ENCODE measurements around the gene MGME1. TPM values are rescaled to one million over a fixed set of nuclear protein-coding genes. Genes with fewer than 3 reads are reported as not detected.
A peak's percentile ranks its signal among the peaks of the same experiment; 100 is the strongest.

MGME1 gene
- total and polyA plus RNA-seq, 4 donors = 10.1 to 19.1 (median 11.5) TPM

DNA sequence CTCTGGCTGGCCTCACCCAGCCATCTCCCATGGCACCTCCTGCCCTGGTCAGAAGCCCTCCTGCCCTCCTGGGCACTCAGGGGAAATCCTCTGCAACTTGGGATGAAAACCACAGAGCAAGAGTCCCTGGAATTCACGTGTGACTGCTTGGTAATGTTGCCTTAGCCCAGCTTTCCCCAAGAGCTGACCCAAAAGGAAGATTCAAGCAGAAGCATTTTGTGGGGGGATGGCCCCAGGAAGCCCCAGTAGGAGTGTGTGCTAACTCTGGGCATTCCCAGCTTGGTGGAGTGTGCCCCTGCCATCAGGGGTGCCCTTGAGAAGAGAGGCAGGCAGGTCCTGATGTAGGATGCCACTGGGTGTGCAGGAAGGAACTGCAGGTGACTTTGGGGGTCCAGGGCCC is 35.7 kb upstream of the MGME1 start:
- Histone ChIP-seq H3K36me3 (ENCODE audit: control insufficient read depth in 4 of 4, insufficient read depth in 4 of 4, low read length in 4 of 4) (no peaks in the 10 kb centered on the region), H3K27me3 (ENCODE audit: control insufficient read depth in 3 of 3, insufficient read depth in 3 of 3, low read length in 2 of 3) (no peaks in the 10 kb centered on the region), H3K9ac (ENCODE audit: insufficient read depth in 1 of 2, low read length in 2 of 2) (no peak overlapping the region), H3K27ac (ENCODE audit: low read depth in 1 of 2, low read length in 1 of 2) (no peak overlapping the region), H3K4me3 (no peak overlapping the region), H3K9me3 (ENCODE audit: control insufficient read depth in 4 of 4, insufficient read depth in 3 of 4, low read length in 3 of 4) (peaks cover 0 to 2% (median 0%) of the 10 kb centered on the region in 4 donors), H3K4me1 (ENCODE audit: control insufficient read depth in 5 of 5, insufficient read depth in 5 of 5, low read length in 5 of 5) (peaks cover 0 to 61% (median 33%) of the 10 kb centered on the region in 5 donors)
- DNase-seq = no peak
- no peak for ATAC-seq (ENCODE audit: insufficient read depth, low FRiP score)
- TF ChIP-seq, protein P1, sequence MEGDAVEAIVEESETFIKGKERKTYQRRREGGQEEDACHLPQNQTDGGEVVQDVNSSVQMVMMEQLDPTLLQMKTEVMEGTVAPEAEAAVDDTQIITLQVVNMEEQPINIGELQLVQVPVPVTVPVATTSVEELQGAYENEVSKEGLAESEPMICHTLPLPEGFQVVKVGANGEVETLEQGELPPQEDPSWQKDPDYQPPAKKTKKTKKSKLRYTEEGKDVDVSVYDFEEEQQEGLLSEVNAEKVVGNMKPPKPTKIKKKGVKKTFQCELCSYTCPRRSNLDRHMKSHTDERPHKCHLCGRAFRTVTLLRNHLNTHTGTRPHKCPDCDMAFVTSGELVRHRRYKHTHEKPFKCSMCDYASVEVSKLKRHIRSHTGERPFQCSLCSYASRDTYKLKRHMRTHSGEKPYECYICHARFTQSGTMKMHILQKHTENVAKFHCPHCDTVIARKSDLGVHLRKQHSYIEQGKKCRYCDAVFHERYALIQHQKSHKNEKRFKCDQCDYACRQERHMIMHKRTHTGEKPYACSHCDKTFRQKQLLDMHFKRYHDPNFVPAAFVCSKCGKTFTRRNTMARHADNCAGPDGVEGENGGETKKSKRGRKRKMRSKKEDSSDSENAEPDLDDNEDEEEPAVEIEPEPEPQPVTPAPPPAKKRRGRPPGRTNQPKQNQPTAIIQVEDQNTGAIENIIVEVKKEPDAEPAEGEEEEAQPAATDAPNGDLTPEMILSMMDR (IDR thresholded peaks at IDR 0.05; ENCODE audit: control extremely low read depth, extremely low read depth) = no peak
- 83 to 85% methylated on average over 1 of the region's 1 CpG for WGBS, 2 donors

DNA sequence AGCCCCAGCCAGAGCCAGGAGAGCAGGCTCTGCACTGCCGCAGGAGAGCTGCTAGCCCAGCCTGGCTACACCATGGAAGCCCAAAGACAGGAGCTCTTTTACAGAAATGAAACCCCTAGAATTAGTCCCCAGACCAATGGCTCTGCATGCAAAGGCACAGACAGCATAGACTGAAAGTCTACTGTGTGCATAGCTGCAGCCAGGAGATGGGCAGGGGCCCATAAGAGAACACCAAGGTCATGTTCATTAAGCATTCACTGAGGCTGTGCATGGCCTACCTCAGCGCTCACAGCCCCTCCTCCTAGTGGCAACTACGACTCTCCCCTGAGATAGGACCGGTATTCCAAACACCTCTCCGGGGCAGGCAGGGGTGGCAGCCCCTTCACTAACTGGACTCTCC is 35.1 kb upstream of the MGME1 start:
- DNase-seq (no peak), ATAC-seq (ENCODE audit: insufficient read depth, low FRiP score) (no peak)
- TF ChIP-seq, protein P1 (IDR thresholded peaks at IDR 0.05; ENCODE audit: control extremely low read depth, extremely low read depth) = no peak
- Histone ChIP-seq H3K4me3 (no peak overlapping the region), H3K27ac (ENCODE audit: low read depth in 1 of 2, low read length in 1 of 2) (no peak overlapping the region), H3K9ac (ENCODE audit: insufficient read depth in 1 of 2, low read length in 2 of 2) (no peak overlapping the region), H3K36me3 (ENCODE audit: control insufficient read depth in 4 of 4, insufficient read depth in 4 of 4, low read length in 4 of 4) (no peaks in the 10 kb centered on the region), H3K27me3 (ENCODE audit: control insufficient read depth in 3 of 3, insufficient read depth in 3 of 3, low read length in 2 of 3) (no peaks in the 10 kb centered on the region), H3K9me3 (ENCODE audit: control insufficient read depth in 4 of 4, insufficient read depth in 3 of 4, low read length in 3 of 4) (peaks cover 0 to 2% (median 0%) of the 10 kb centered on the region in 4 donors), H3K4me1 (ENCODE audit: control insufficient read depth in 5 of 5, insufficient read depth in 5 of 5, low read length in 5 of 5) (peaks cover 0 to 67% (median 37%) of the 10 kb centered on the region in 5 donors)
- WGBS, 2 donors = 87 to 95% methylated on average over 5 of the region's 5 CpGs

DNA sequence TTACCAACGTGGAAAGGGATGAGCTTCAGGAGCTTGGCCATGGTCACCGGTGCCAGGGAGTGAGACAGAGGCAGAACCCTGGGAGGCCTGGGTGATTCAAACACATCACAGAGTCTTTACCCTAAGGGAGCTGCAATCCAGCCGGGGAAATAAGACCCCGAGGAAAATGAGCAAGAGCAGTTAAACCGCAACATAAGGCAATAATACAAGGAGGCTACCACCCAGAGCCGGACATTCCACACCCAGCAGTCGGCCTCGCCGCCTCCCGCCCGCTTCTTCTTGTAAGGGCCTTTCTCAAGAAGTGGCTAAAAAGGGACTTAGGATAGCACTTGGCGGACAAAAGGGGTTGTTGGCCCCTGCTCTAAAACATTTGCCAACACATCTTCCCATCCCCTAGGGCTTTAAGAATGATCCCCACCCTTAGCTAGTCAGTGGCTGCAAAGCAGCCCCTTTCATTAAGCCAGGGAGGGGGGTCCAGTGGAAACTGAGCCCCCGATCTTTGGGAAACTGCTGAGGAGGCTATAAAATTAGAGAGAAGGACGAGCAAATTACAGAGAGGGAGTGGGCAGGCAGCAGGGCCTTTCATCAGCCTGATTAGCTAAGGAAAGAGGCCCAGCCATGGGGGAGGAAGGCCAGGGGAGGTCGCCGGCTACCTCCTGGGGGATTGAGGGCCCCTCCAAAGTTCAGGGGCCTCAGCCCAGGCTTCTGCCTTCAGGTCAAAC is 34.5 kb upstream of the MGME1 start:
- no peaks in the 10 kb centered on the region for H3K36me3 ChIP-seq (ENCODE audit: control insufficient read depth in 4 of 4, insufficient read depth in 4 of 4, low read length in 4 of 4)

More for the DNA sequence above, 34.5 kb upstream of the MGME1 start:
- Histone ChIP-seq H3K27me3 (ENCODE audit: control insufficient read depth in 3 of 3, insufficient read depth in 3 of 3, low read length in 2 of 3) (no peaks in the 10 kb centered on the region), H3K27ac (ENCODE audit: low read depth in 1 of 2, low read length in 1 of 2) (no peak overlapping the region), H3K9ac (ENCODE audit: insufficient read depth in 1 of 2, low read length in 2 of 2) (no peak overlapping the region), H3K4me3 (no peak overlapping the region), H3K9me3 (ENCODE audit: control insufficient read depth in 4 of 4, insufficient read depth in 3 of 4, low read length in 3 of 4) (peaks cover 0 to 2% (median 0%) of the 10 kb centered on the region in 4 donors), H3K4me1 (ENCODE audit: control insufficient read depth in 5 of 5, insufficient read depth in 5 of 5, low read length in 5 of 5) (peaks cover 0 to 69% (median 43%) of the 10 kb centered on the region in 5 donors)
- DNase-seq = peak in 1 of 3 donors; percentile 24
- no peak for ATAC-seq (ENCODE audit: insufficient read depth, low FRiP score)
- WGBS, 2 donors = 81 to 83% methylated on average over 16 of the region's 16 CpGs
- TF ChIP-seq, protein P1 (IDR thresholded peaks at IDR 0.05; ENCODE audit: control extremely low read depth, extremely low read depth) = no peak

All from lung (tissue), 12 donors.